HG03159 (cell line): ENCODE measurements around the gene GRHL1.
"Not testable (repeated sequence)": the region's sequence is repeated elsewhere in the genome, so short reads cannot be mapped to it uniquely, and the experiment has no call there.

Experiments used
- ATAC-seq: cut with Tn5 transposase; IDR thresholded peaks from one replicate; pipeline ENCODE4 v1.9.1; 2021; ENCODE audit warnings: mild to moderate bottlenecking, moderate library complexity; ENCODE audit not compliant: unreplicated experiment

Gene GRHL1

DNA sequence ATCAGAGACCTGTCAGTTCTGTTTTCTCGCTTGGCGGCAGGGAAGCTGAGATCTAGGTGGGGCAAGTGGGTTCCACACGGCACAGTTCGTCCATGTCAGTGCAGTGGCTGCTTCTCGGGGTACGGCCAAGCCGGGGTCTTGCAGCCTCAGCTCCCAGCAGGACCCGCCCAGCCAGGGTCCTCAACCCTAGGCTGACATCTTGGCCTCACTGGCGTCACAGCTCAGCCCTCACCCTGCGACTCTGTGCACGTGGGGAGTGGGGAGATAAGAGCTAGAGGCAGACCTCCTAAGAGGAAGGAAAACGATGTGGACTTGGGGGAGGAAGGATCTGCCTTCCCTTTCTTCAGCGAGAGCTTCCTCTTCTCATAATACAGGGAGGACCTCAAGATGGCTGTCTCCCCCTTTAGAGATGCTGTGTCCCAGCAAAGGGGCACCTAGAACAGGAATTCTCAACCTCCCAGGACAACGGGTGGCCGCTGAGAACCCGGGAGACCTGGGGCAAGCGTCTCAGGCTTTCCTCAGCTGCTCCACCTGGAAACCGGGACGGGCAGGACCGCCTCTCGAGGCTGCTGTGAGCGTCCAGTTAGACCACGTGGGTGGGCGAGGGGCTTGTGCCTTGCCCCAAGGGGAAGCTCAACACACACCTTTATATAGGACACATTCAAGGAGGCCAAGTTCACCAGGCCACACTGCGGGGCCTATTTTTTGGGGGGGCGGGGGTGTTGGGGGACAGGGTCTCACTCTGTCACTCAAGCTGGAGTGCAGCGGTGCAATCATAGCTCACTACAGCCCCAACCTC lies 68.3 kb downstream of the GRHL1 start:
- ATAC-seq = no peak

- no peak for ATAC-seq
Observed at GRCh38 chr2:10022041-10022421, 70.5 kb downstream of the GRHL1 start.

GRCh38 chr2:10022445-10022844 lies 71.0 kb downstream of the GRHL1 start:
- ATAC-seq = no peak

DNA sequence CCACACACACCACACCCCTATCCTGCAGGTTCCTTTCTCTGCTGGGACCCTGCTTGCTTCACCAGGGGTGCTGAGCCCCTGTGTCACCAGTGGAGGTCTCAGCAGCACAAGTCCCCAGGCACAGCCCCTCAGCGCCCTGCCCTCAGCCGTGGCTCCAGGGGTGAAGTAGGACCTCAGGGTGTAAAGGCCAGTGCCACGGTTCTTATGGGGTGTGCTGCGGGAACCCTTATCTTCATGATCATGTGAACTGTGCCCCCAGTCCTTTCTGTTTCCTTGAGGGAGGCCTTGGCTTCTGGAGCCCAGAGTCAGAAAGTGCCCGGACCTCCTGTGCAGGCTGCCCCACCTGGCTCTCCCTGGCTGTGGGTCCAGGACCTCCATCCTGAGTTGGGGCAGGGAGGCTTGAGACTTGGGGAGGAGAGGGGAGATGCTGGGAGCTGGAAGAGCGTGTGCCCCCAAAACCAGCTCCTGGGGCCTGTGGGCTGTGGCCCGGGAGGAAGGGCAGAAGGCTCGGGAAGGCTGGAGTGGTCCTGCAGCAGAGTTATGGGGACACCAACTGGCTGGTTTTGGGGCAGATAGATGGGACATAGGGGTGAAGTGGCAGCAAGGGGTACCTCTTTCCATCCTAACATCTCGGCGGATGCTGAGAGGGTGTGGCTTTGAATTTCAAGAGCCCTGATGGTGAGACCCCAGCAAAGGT lies 71.6 kb downstream of the GRHL1 start:
- ATAC-seq = no peak

DNA sequence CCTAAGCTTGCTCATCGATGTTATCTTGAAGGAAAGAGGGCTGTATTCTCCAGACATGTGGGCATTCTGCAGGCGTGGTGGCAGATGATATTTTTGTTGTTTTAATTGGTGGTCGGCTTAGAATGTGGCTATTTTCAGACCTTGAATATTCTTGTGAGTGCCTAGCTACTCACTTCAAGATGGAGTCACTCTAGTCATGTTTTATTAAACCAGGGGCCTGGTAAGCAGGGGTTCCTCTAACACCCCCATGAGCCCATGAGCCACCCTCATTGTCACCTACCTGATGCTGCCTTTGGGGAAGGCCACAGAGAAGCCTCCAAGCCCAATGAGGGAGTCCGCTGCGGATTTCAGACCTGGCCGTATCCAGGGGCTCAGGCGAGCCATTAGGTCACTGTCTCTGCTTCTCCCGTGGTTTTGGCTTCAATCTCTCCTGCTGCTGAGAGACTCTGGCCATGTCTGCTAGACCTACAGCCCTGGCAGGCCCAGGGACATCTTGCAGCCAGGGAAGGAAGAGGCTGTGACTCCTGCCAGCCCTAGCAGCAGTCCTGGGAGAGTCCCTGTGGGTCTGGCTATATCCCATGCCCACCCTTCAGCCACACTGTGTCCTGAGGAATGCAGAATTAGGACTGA lies 75.6 kb downstream of the GRHL1 start:
- no peak for ATAC-seq

DNA sequence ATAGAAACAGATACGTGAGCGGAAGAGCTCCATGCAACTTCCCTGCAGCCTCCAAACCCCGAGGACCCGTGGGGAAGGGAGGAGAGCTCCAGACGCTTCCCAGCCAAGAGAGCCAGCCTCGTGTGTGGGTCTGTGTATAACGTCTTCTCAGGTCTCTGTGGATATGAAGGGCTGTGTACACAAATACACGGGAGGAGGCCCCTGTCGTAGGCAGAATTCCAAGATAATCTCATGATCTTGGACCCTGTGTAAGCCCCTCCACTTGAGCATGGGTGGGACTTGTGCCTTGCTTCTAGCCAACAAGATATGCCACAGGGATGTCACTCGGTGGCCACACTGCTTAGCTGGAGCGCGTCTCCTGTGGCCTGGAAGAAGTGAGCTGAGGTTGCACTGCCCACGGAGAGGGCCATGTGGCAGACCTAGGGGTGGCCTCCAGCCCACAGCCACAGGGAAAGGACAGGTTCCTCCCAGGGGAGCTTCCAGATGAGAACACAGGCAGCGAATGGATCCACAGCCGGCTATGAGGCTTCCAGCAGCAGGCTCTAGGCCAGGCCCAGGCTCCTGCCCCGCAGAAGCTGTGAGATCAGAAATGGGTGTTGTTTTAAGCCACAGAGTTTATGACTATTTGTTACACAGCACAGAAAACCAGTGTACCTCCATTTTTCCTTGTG lies 76.3 kb downstream of the GRHL1 start:
- no peak for ATAC-seq

DNA sequence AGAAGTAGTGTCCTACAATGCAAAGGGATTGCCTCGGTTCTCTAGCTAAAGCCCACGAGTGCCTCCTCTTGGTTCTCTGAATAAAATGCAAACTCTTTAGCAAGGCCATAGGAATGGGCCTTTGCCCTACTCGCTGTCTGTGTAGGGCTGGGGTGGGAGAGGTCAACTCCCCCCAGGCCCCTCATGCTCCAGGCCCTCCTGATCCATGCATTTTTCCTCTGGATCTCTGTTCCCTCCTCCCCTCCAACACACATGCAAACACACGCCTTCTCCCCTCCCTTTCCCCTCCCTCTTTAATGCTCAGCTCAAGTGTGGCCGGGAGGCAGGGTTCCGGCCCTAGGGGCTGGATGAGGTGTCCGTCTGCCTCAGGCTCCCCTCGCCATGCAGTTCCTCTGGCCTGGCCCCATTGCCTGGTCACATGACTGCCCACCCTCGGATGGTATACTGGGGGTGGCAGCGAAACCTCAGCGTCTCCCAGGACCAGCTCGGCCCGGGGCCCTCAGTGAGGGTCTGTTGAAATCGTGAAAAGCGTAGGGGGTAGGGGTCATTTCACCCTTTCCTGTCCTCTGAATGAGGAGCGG lies 77.0 kb downstream of the GRHL1 start:
- no peak for ATAC-seq

- peak; percentile 76 for ATAC-seq
Observed at GRCh38 chr2:10028988-10029874, 77.7 kb downstream of the GRHL1 start.

GRCh38 chr2:10029875-10030223 lies 78.4 kb downstream of the GRHL1 start:
- ATAC-seq = no peak

- ATAC-seq = no peak
Observed at GRCh38 chr2:10030311-10030736, 78.8 kb downstream of the GRHL1 start.

- not testable (repeated sequence) for ATAC-seq
Observed at GRCh38 chr2:10030798-10031197, 79.3 kb downstream of the GRHL1 start.

GRCh38 chr2:10031886-10032745 lies 80.6 kb downstream of the GRHL1 start:
- ATAC-seq = no peak

- no peak for ATAC-seq
Observed at GRCh38 chr2:10032746-10033105, 81.2 kb downstream of the GRHL1 start.

DNA sequence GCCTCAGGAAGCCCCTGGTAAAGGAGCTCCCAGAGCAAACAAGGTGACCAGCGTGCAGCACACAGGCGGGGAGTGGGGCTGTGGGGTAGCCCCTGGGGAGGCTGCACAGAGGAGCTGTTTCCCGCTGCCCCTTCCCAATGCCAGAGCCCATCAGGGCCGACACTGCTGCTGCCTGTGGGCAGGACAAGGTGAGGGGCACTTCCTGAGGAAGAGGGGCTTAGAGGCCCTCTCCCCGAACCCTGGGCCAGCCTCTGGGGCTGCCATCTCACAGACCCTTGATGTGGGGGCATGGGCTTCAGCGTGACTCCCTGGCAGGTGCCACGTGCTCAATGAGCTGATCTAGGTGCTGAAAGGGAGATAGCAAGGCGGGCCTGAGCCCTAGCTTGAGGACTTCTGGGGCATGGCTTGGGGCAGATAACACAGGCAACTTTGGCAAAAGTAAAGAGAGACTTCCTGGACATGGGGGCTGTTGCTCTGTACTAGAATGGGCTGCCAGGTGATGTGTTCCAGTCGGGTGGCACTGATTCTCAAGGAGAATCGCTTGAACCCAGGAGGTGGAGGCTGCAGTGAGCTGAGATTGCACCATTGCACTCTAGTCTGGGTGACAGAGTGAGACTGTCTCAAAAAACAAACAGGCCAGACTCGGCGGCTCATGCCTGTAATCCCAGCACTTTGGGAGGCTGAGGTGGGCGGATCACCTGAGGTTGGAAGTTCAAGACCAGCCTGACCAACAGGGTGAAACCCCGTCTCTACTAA lies 81.9 kb downstream of the GRHL1 start:
- no peak for ATAC-seq

DNA sequence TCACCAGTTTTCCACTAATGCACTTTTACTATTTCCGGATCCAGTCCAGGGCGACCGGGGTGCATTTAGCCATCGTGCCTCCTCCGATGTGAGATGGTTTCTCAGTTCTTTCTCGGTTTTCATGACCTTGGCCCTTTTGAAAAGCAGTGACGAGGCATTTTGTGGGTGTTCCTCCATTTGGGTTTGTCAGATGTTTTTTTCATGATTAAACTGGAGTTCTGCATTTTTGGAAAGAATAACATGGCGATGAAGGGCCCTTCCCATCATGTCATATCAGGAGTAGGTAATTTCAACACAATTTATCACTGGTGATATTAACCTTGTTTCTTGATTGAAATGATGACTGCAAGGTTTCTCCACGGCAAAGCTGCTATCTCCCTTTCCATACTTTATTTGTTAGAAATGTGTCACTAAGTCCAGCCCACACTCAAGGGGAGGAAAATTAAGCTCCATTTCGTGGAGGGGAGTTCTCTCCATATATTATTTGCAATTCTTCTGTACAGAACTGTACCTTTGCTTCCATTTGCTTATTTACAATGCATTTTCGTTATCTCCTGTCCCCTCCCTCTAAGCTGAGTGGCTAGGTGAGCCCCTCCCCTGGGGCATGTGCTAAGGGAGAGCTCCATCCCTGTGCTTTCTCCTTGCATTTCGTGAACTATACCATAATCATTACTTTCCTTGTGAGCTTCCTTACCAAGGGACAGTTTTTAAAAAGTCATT lies 83.0 kb downstream of the GRHL1 start:
- ATAC-seq = no peak

DNA sequence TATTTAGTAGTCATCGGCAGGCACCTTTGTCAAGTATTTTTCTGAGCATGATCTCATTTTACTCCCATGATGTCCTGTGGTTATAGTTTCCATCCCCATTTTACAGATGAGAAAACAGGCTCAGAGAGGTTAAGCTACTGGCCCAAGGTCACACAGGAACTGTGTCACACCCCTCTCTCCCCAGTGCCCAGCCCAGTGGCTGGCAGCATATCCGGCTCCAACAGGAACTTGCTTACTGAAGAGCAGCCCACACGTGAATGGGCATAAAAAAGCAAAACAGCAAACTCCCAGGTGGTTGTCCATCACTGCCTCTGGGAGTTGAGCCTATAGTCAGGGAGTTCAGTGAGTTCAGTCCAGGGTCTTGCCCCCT lies 83.5 kb downstream of the GRHL1 start:
- ATAC-seq = no peak

DNA sequence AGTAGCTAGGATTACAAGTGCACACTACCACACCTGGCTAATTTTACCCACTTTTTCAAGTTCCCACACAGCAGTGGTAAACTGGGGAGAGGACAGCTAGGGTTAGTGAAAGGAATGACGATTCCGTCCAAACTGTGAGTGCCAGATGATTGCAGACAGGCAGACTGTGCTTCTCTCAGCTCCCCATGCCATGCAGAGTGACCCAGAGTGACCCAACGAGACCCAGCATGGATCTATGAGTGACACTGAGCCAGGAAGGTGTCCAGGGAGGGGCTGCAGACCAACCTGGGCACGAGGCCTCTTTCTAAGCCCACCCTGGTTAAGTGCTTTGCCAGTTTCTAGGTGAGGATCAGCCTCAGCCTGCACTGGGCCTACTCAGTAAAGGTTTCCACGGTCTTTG lies 84.1 kb downstream of the GRHL1 start:
- no peak for ATAC-seq
